WI38 (cell line): Measurements from ENCODE around the gene ACTL9.

Source experiments
- H3K4me3 ChIP-seq: 2 replicates; pipeline ENCODE4 v1.5.1; 2011; ENCODE audit warnings: low read depth, mild to moderate bottlenecking, control low read depth, low read length
- CTCF ChIP-seq: IDR thresholded peaks from 2 replicates; pipeline ENCODE4 v1.5.1; 2012; ENCODE audit warnings: low read depth, mild to moderate bottlenecking, control low read depth, low read length

Gene ACTL9

GRCh38 chr19:8665468-8666213 is 33.0 kb downstream of the ACTL9 start:
- no peak overlapping the region for H3K4me3 ChIP-seq
- no peak for TF ChIP-seq CTCF

- H3K4me3 ChIP-seq = no peak overlapping the region
Observed at GRCh38 chr19:8664671-8665057, 33.9 kb downstream of the ACTL9 start.

GRCh38 chr19:8663920-8664670 is 34.5 kb downstream of the ACTL9 start:
- H3K4me3 ChIP-seq = no peak overlapping the region

More at GRCh38 chr19:8664671-8665057, 33.9 kb downstream of the ACTL9 start:
- no peak for TF ChIP-seq CTCF

GRCh38 chr19:8662263-8662662 is 36.3 kb downstream of the ACTL9 start:
- H3K4me3 ChIP-seq = no peak overlapping the region

More at GRCh38 chr19:8663920-8664670, 34.5 kb downstream of the ACTL9 start:
- TF ChIP-seq CTCF = no peak

GRCh38 chr19:8659905-8660304 is 38.7 kb downstream of the ACTL9 start:
- H3K4me3 ChIP-seq = no peak overlapping the region
- no peak for TF ChIP-seq CTCF

More at GRCh38 chr19:8662263-8662662, 36.3 kb downstream of the ACTL9 start:
- TF ChIP-seq CTCF = no peak

GRCh38 chr19:8657869-8658268 is 40.7 kb downstream of the ACTL9 start:
- TF ChIP-seq CTCF = no peak
- H3K4me3 ChIP-seq = no peak overlapping the region

GRCh38 chr19:8655340-8655709 is 43.3 kb downstream of the ACTL9 start:
- no peak for TF ChIP-seq CTCF
- no peak overlapping the region for H3K4me3 ChIP-seq
